ENCODE data around the gene PYCR2. TPM values are rescaled to one million over a fixed set of nuclear protein-coding genes. Genes with fewer than 3 reads are reported as not detected.
"Not testable (repeated sequence)": the region's sequence is repeated elsewhere in the genome, so short reads cannot be mapped to it uniquely, and the experiment has no call there.

Gene PYCR2
- total RNA-seq, 1 experiment from 2014 or later, result 104 TPM

GRCh38 chr1:225936523-225936922 is 12.5 kb upstream of the PYCR2 start:
- Mint-ChIP-seq H3K4me1 (peaks cover 8 to 10% of the 10 kb centered on the region in 2 experiments), H3K27me3 (ENCODE audit: low read depth) (no peaks in the 10 kb centered on the region), H3K9me3 (no peaks in the 10 kb centered on the region; a peak in 1 of 5 replicates), H3K27ac (no peak overlapping the region), H3K4me3 (no peak overlapping the region), H3K36me3 (ENCODE audit: insufficient read depth in 1 of 3, low read depth in 3 of 3) (no peaks in the 10 kb centered on the region)
- Histone ChIP-seq H2BK120ac (ENCODE audit: low read depth, low read length, poor library complexity, severe bottlenecking) (no peak overlapping the region), H2BK12ac (ENCODE audit: insufficient read length, low read depth, low read length) (no peak overlapping the region), H4K5ac (ENCODE audit: insufficient read length, low read depth, low read length) (no peak overlapping the region), H3K23me2 (ENCODE audit: insufficient read length, low read depth, low read length, poor library complexity, severe bottlenecking) (no peaks in the 10 kb centered on the region), H3K18ac (ENCODE audit: insufficient read length, low read depth, low read length) (no peak overlapping the region), H2AK5ac (ENCODE audit: insufficient read length, low read length) (no peak overlapping the region), H4K91ac (ENCODE audit: insufficient read length, low read depth, low read length) (no peak overlapping the region), H2BK15ac (ENCODE audit: low read depth, low read length) (no peak overlapping the region), H3K79me1 (ENCODE audit: insufficient read depth, low read depth, low read length, poor library complexity, severe bottlenecking) (no peaks in the 10 kb centered on the region), H3K9me3 (ENCODE audit: control insufficient read depth, low read depth, low read length) (no peaks in the 10 kb centered on the region), H3K9ac (ENCODE audit: extremely low read depth, insufficient read length, low read length) (no peak overlapping the region), H3T11ph (ENCODE audit: low read length) (no peak overlapping the region), H3K56ac (ENCODE audit: insufficient read length, low read depth, low read length) (no peak overlapping the region), H3K14ac (ENCODE audit: insufficient read depth, low read length) (no peak overlapping the region), H3K4ac (ENCODE audit: low read depth, low read length) (no peak overlapping the region), H3K27ac (ENCODE audit: insufficient read length, low read depth, low read length) (no peak overlapping the region), H3K4me1 (ENCODE audit: insufficient read depth, low read length) (no peaks in the 10 kb centered on the region), H3K4me2 (ENCODE audit: insufficient read depth, insufficient read length, low read length) (no peak overlapping the region), H3K79me2 (ENCODE audit: insufficient read depth, low read length) (no peaks in the 10 kb centered on the region), H2BK5ac (ENCODE audit: insufficient read length, low read length) (no peak overlapping the region), H3K27me3 (ENCODE audit: insufficient read depth, low read length) (no peaks in the 10 kb centered on the region), H3K23ac (ENCODE audit: insufficient read length, low read depth, low read length) (no peak overlapping the region), H2BK20ac (ENCODE audit: low read depth, low read length, poor library complexity, severe bottlenecking) (no peak overlapping the region), H4K20me1 (ENCODE audit: control insufficient read depth, insufficient read depth, insufficient read length) (no peaks in the 10 kb centered on the region), H4K8ac (replicated peaks; ENCODE audit: insufficient read length, low read depth, low read length) (no peak overlapping the region), H2AFZ (ENCODE audit: low read length) (no peak overlapping the region)
- no peak for DNase-seq
- WGBS (ENCODE audit: extremely low coverage, insufficient read length, low lambda C conversion rate), result no CpG with 5 or more reads among the region's 3 CpGs
- TF ChIP-seq CTCF (conservative IDR thresholded peaks at IDR 0.05), result no peak

GRCh38 chr1:225936086-225936485 is 12.0 kb upstream of the PYCR2 start:
- not testable (repeated sequence) for H3K9me3 Mint-ChIP-seq; H3K23me2 ChIP-seq (ENCODE audit: insufficient read length, low read depth, low read length, poor library complexity, severe bottlenecking); H3K4me1 ChIP-seq (ENCODE audit: insufficient read depth, low read length); H3T11ph ChIP-seq (ENCODE audit: low read length); H2AK5ac ChIP-seq (ENCODE audit: insufficient read length, low read length); H3K4ac ChIP-seq (ENCODE audit: low read depth, low read length); H3K9ac ChIP-seq (ENCODE audit: extremely low read depth, insufficient read length, low read length); H3K4me3 Mint-ChIP-seq; H3K14ac ChIP-seq (ENCODE audit: insufficient read depth, low read length); H4K20me1 ChIP-seq (ENCODE audit: control insufficient read depth, insufficient read depth, insufficient read length); H3K4me1 Mint-ChIP-seq; H3K79me1 ChIP-seq (ENCODE audit: insufficient read depth, low read depth, low read length, poor library complexity, severe bottlenecking); H3K56ac ChIP-seq (ENCODE audit: insufficient read length, low read depth, low read length); H3K9me3 ChIP-seq (ENCODE audit: control insufficient read depth, low read depth, low read length); H3K27me3 Mint-ChIP-seq (ENCODE audit: low read depth); H2AFZ ChIP-seq (ENCODE audit: low read length); H2BK15ac ChIP-seq (ENCODE audit: low read depth, low read length); H3K79me2 ChIP-seq (ENCODE audit: insufficient read depth, low read length); H4K91ac ChIP-seq (ENCODE audit: insufficient read length, low read depth, low read length); H4K8ac ChIP-seq (replicated peaks; ENCODE audit: insufficient read length, low read depth, low read length); DNase-seq; H2BK5ac ChIP-seq (ENCODE audit: insufficient read length, low read length); H2BK20ac ChIP-seq (ENCODE audit: low read depth, low read length, poor library complexity, severe bottlenecking); H3K4me2 ChIP-seq (ENCODE audit: insufficient read depth, insufficient read length, low read length); H3K27ac ChIP-seq (ENCODE audit: insufficient read length, low read depth, low read length); H2BK12ac ChIP-seq (ENCODE audit: insufficient read length, low read depth, low read length); H3K18ac ChIP-seq (ENCODE audit: insufficient read length, low read depth, low read length); H2BK120ac ChIP-seq (ENCODE audit: low read depth, low read length, poor library complexity, severe bottlenecking); H3K27me3 ChIP-seq (ENCODE audit: insufficient read depth, low read length); H3K23ac ChIP-seq (ENCODE audit: insufficient read length, low read depth, low read length); H3K36me3 Mint-ChIP-seq (ENCODE audit: insufficient read depth in 1 of 3, low read depth in 3 of 3); H4K5ac ChIP-seq (ENCODE audit: insufficient read length, low read depth, low read length); H3K27ac Mint-ChIP-seq
- WGBS (ENCODE audit: extremely low coverage, insufficient read length, low lambda C conversion rate), result no CpG with 5 or more reads among the region's 8 CpGs
